Neural crest cell (in vitro differentiated cells): ENCODE data around the gene PRPS1L1. TPM values are rescaled to one million over a fixed set of nuclear protein-coding genes. Genes with fewer than 3 reads are reported as not detected.

Experiments
- DNase-seq: peaks from one replicate; pipeline ENCODE4 v3.0.0; 2021; ENCODE audit warnings: low read depth, mixed read lengths, low spot score
- H3K27ac Mint-ChIP-seq: one replicate; pipeline ENCODE4 v1.8.0; 2021; ENCODE audit warnings: mild to moderate bottlenecking, mixed read lengths; ENCODE audit not compliant: unreplicated experiment
- H3K27me3 Mint-ChIP-seq: 2 replicates; pipeline ENCODE4 v1.8.0; 2021; ENCODE audit warnings: low read depth, mild to moderate bottlenecking, mixed read lengths
- H3K36me3 Mint-ChIP-seq: 2 replicates; pipeline ENCODE4 v1.8.0; 2021; ENCODE audit warnings: low read depth, mild to moderate bottlenecking, mixed read lengths
- H3K4me1 Mint-ChIP-seq: 2 replicates; pipeline ENCODE4 v1.8.0; 2021; ENCODE audit warnings: mixed read lengths
- H3K4me3 Mint-ChIP-seq: one replicate; pipeline ENCODE4 v1.8.0; 2021; ENCODE audit warnings: mild to moderate bottlenecking, mixed read lengths
- H3K9me3 Mint-ChIP-seq: 2 replicates; pipeline ENCODE4 v1.8.0; 2021; ENCODE audit warnings: mixed read lengths
- CTCF ChIP-seq: fragments of 200-600 bp; sonication (generic); conservative IDR thresholded peaks from 2 replicates; pipeline ENCODE4 v1.5.0; 2021; ENCODE audit warnings: antibody characterized with exemption, mild to moderate bottlenecking
- total RNA-seq: library from RNA; stranded (reverse); gene quantifications from 2 replicates; pipeline ENCODE4 v1.2.1, GENCODE V29; 2021

Gene PRPS1L1
- total RNA-seq, 1 donor from 2014 or later: not detected

GRCh38 chr7:18013936-18014335, 13.7 kb downstream of the PRPS1L1 start:
- peaks cover 5% of the 10 kb centered on the region for H3K9me3 Mint-ChIP-seq
- no peak overlapping the region for H3K27ac Mint-ChIP-seq
- TF ChIP-seq CTCF: no peak
- no peak for DNase-seq
- H3K27me3 Mint-ChIP-seq: no peaks in the 10 kb centered on the region
- H3K4me3 Mint-ChIP-seq: no peak overlapping the region
- peaks cover 2% of the 10 kb centered on the region for H3K36me3 Mint-ChIP-seq
- no peaks in the 10 kb centered on the region for H3K4me1 Mint-ChIP-seq

GRCh38 chr7:18004372-18004771, 23.3 kb downstream of the PRPS1L1 start:
- Mint-ChIP-seq H3K27me3 (no peaks in the 10 kb centered on the region), H3K27ac (no peak overlapping the region), H3K4me3 (no peak overlapping the region), H3K36me3 (peaks cover 5% of the 10 kb centered on the region), H3K4me1 (no peaks in the 10 kb centered on the region), H3K9me3 (peaks cover 4% of the 10 kb centered on the region)
- TF ChIP-seq CTCF: no peak
- no peak for DNase-seq

- no peak overlapping the region for H3K27ac Mint-ChIP-seq
- no peak for TF ChIP-seq CTCF
- H3K4me3 Mint-ChIP-seq: no peak overlapping the region
These were observed 24.2 kb downstream of the PRPS1L1 start for GRCh38 chr7:18003286-18003994.

GRCh38 chr7:17998692-17999091, 29.0 kb downstream of the PRPS1L1 start:
- peaks cover 3% of the 10 kb centered on the region for H3K9me3 Mint-ChIP-seq
- H3K27me3 Mint-ChIP-seq: no peaks in the 10 kb centered on the region
- no peak overlapping the region for H3K27ac Mint-ChIP-seq
- H3K4me3 Mint-ChIP-seq: no peak overlapping the region
- TF ChIP-seq CTCF: no peak
- H3K4me1 Mint-ChIP-seq: peaks cover 12% of the 10 kb centered on the region
- H3K36me3 Mint-ChIP-seq: peaks cover 3% of the 10 kb centered on the region
- DNase-seq: no peak

More at GRCh38 chr7:18003286-18003994, 24.2 kb downstream of the PRPS1L1 start:
- H3K36me3 Mint-ChIP-seq: peaks cover 3% of the 10 kb centered on the region
- no peaks in the 10 kb centered on the region for H3K4me1 Mint-ChIP-seq
- H3K27me3 Mint-ChIP-seq: no peaks in the 10 kb centered on the region
- no peak for DNase-seq
- H3K9me3 Mint-ChIP-seq: peaks cover 6% of the 10 kb centered on the region

GRCh38 chr7:17996442-17997223, 31.0 kb downstream of the PRPS1L1 start:
- Mint-ChIP-seq H3K27ac (no peak overlapping the region), H3K9me3 (peaks cover 3% of the 10 kb centered on the region), H3K36me3 (peaks cover 3% of the 10 kb centered on the region), H3K27me3 (no peaks in the 10 kb centered on the region), H3K4me3 (no peak overlapping the region), H3K4me1 (peaks cover 14% of the 10 kb centered on the region)
- no peak for DNase-seq
- no peak for TF ChIP-seq CTCF
